HG03103 (cell line): ENCODE results near the gene GPATCH2.
"Not testable (repeated sequence)": the region's sequence is repeated elsewhere in the genome, so short reads cannot be mapped to it uniquely, and the experiment has no call there.

Experiments used
- ATAC-seq: cut with Tn5 transposase; IDR thresholded peaks from one replicate; pipeline ENCODE4 v1.9.1; 2021; ENCODE audit warnings: low read depth; ENCODE audit not compliant: unreplicated experiment

The GPATCH2 gene

GRCh38 chr1:217379804-217380203, 251.1 kb downstream of the GPATCH2 start:
- not testable (repeated sequence) for ATAC-seq

GRCh38 chr1:217379336-217379735, 251.6 kb downstream of the GPATCH2 start:
- no peak for ATAC-seq
